ENCODE measurements around the gene CIP2A. TPM values are rescaled to one million over a fixed set of nuclear protein-coding genes. Genes with fewer than 3 reads are reported as not detected.

The CIP2A gene
- total and polyA plus RNA-seq, 2 of the 13 experiments (the other 11 are each of a cell fraction or from before 2014, with no cell fraction given): 7.8 to 36.9 TPM

- Histone ChIP-seq H4K20me1 (ENCODE audit: insufficient read depth, low read length) (no peaks in the 10 kb centered on the region), H3K36me3 (replicated peaks in 1 of 2; ENCODE audit: control insufficient read depth in 1 of 2, insufficient read depth in 2 of 2, low read length in 2 of 2) (peaks cover 0 to 19% of the 10 kb centered on the region in 2 experiments; a peak in 3 of 5 replicates), H3K9me3 (ENCODE audit: low read length) (no peaks in the 10 kb centered on the region), H2AFZ (ENCODE audit: low read length) (no peak overlapping the region), H3K79me2 (ENCODE audit: insufficient read depth, low read length) (no peaks in the 10 kb centered on the region), H3K4me3 (replicated peaks in 1 of 3; ENCODE audit: insufficient read depth in 1 of 3, low read depth in 2 of 3, low read length in 3 of 3) (no peak overlapping the region), H3K27ac (ENCODE audit: extremely low read length, insufficient read depth, low read length) (no peak overlapping the region), H3K27me3 (ENCODE audit: control insufficient read depth in 1 of 2, insufficient read depth in 2 of 2, low read length in 2 of 2) (no peaks in the 10 kb centered on the region), H3K4me2 (ENCODE audit: low read depth, low read length) (no peak overlapping the region), H3K9ac (ENCODE audit: insufficient read depth, low read depth, low read length) (no peak overlapping the region), H3K4me1 (ENCODE audit: insufficient read depth, low read length) (peaks cover 14% of the 10 kb centered on the region)
- WGBS (ENCODE audit: low lambda C conversion rate): 92% methylated on average over 3 of the region's 3 CpGs
- in situ Hi-C loops (cut with HindIII; ENCODE audit: extremely low pct_ligation_motif_present, low pct_unique_long_range_greater_than_20kb) (loop anchor here (5.0 kb wide), 1 partner anchor 63 kb away; no protein-coding TSS in a partner anchor), intact Hi-C loops (cut with micrococcal nuclease; ENCODE audit: unreplicated experiment) (no loop called here)
- ATAC-seq (no peak; the same call in 2 of the 3 replicates), DNase-seq (ENCODE audit: low spot score) (no peak), FAIRE-seq (no peak)
- ChIA-PET CTCF (ENCODE audit: low intra/inter-chr PET ratio, low total read pairs) (interaction anchor here (5.4 kb wide), 1 partner anchor 64 kb away, joined by 47 read pairs; no protein-coding TSS in a partner anchor), POLR2A (interaction anchor here (0.7 kb wide), 1 partner anchor 34 kb away, joined by 3 read pairs; the partner anchor contains the start of genes CIP2A and DZIP3)
- BruUV-seq (replicated peaks): no TSS peak
- TF ChIP-seq TP53 (CRISPR knock-in tag; conservative IDR thresholded peaks at IDR 0.05): no peak
- no peak for TF ChIP-seq POGZ (CRISPR knock-in tag; IDR thresholded peaks at IDR 0.05)
- TF ChIP-seq GPBP1L1 (CRISPR knock-in tag; IDR thresholded peaks at IDR 0.05): no peak
- TF ChIP-seq KAT2B (IDR thresholded peaks at IDR 0.05; ENCODE audit: borderline replicate concordance, low read depth, low read length): no peak
- TF ChIP-seq ZNF609 (CRISPR knock-in tag; IDR thresholded peaks at IDR 0.05; ENCODE audit: borderline replicate concordance): no peak
- TF ChIP-seq ZNF547 (CRISPR knock-in tag; IDR thresholded peaks at IDR 0.05): no peak
- no peak for TF ChIP-seq ZNF546 (CRISPR knock-in tag; conservative IDR thresholded peaks at IDR 0.05)
- no peak for TF ChIP-seq ZBTB10 (CRISPR knock-in tag; IDR thresholded peaks at IDR 0.05; ENCODE audit: borderline replicate concordance)
- no peak for TF ChIP-seq ZNF740 (CRISPR knock-in tag; IDR thresholded peaks at IDR 0.05)
- no peak for TF ChIP-seq SP140L (CRISPR knock-in tag; IDR thresholded peaks at IDR 0.05; ENCODE audit: borderline replicate concordance)
- TF ChIP-seq ZNF275 (CRISPR knock-in tag; IDR thresholded peaks at IDR 0.05; ENCODE audit: borderline replicate concordance): no peak
- no peak for TF ChIP-seq PTBP1 (IDR thresholded peaks at IDR 0.05; ENCODE audit: low read depth, low read length, poor library complexity, severe bottlenecking)
Measured at GRCh38 chr3:108554913-108555571, 34.2 kb downstream of the CIP2A start.
